ENCODE measurements around the gene PRKAR1B.

DNA sequence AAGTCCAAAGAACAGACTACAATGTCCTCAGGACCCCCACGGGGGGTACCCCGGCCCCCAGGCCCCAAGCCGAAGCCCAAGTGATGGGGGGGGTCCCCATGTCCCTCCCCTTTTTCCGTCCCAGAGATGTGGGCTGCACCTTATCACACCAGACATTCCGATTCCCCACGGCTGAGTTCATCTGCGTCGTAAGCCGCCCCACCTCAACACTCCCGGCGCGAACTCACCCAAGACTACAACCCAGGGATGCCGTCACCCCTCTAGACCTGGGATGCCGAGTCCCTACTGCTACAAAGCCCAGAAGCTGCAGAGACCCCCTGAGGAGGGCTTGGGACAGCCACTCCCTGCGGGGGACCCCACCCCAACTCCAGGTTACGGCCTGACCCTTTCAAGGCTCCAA lies 221.9 kb downstream of the PRKAR1B start:
- TF ChIP-seq CTCF (conservative IDR thresholded peaks at IDR 0.05) (no peak), ZFX (IDR thresholded peaks at IDR 0.05) (no peak)

Measured in C4-2B (cell line).